Upper lobe of left lung (tissue), 6 donors: ENCODE results near the gene KCNJ10. TPM values are rescaled to one million over a fixed set of nuclear protein-coding genes. Genes with fewer than 3 reads are reported as not detected.

Experiments
- ATAC-seq, 2 donors: fragments of 200-7000 bp; cut with Tn5 transposase; one replicate each; pipeline ENCODE4 v1.9.1; 2022; ENCODE audit warnings: mild to moderate bottlenecking in 2 of 2, moderate library complexity in 2 of 2; ENCODE audit not compliant: low FRiP score in 2 of 2
- DNase-seq, 2 donors: peaks; one replicate each; pipeline ENCODE4 v3.0.0-alpha.2; 2019 to 2020
- H3K27ac ChIP-seq, 4 donors: fragments of 200-600 bp; sonication (generic); one replicate each; pipeline ENCODE4 v1.5.1; 2016 to 2019
- H3K27me3 ChIP-seq, 4 donors: fragments of 200-600 bp; sonication (generic); one replicate each; pipeline ENCODE4 v1.5.1; 2017 to 2019
- H3K36me3 ChIP-seq, 4 donors: fragments of 200-600 bp; sonication (generic); one replicate each; pipeline ENCODE4 v1.5.1; 2016 to 2019
- H3K4me1 ChIP-seq, 4 donors: fragments of 200-600 bp; sonication (generic); one replicate each; pipeline ENCODE4 v1.5.1; 2018 to 2019
- H3K4me3 ChIP-seq, 4 donors: fragments of 200-600 bp; sonication (generic); one replicate each; pipeline ENCODE4 v1.5.1; 2017 to 2019; ENCODE audit warnings: mild to moderate bottlenecking in 2 of 4, moderate library complexity in 1 of 4
- H3K9me3 ChIP-seq, 4 donors: fragments of 200-600 bp; sonication (generic); one replicate each; pipeline ENCODE4 v1.5.1; 2018 to 2019
- EP300 ChIP-seq, 4 donors: sonication (generic); formaldehyde crosslinking; IDR thresholded peaks; one replicate each; pipeline ENCODE4 v1.5.1; 2017; ENCODE audit warnings: antibody characterized with exemption in 4 of 4, control low read depth in 2 of 4
- POLR2A ChIP-seq, 4 donors: fragments of 450-650 bp; IDR thresholded peaks; one replicate each; pipeline ENCODE4 v1.5.1; 2016 to 2017; ENCODE audit warnings: antibody characterized with exemption in 4 of 4, mild to moderate bottlenecking in 2 of 4
- POLR2AphosphoS5 ChIP-seq, 2 donors: sonication (generic); formaldehyde crosslinking; IDR thresholded peaks; one replicate each; pipeline ENCODE4 v1.5.1; 2017; ENCODE audit warnings: antibody characterized with exemption in 2 of 2
- WGBS, 2 donors: methylation state at CpG; one replicate each; pipeline ENCODE4 v1.1.5; 2017 to 2018; 5-methylcytosine and 5-hydroxymethylcytosine counted together
- total RNA-seq, 6 donors: library from RNA; depleted of rRNA in 4 of 6; stranded (reverse); fragments of >200 nt in 4 of 6; gene quantifications; one replicate each; pipeline versions ENCODE4 v1.1.0 to v1.2.1, GENCODE V29; 2016 to 2021
- TF ChIP-seq, protein P1 (sequence below), 6 experiments: fragments of 450-650 bp in 4 of 6; fragments of 200-600 bp in 2 of 6; sonication (generic) in 2 of 6; IDR thresholded peaks; one replicate each; pipeline ENCODE4 v1.5.1; 2016 to 2019; ENCODE audit warnings: antibody characterized with exemption in 6 of 6
- donor health status: DM: no; HTN: no; CAD: no; lungs with moderate emphysema.
- donor health status: DM: no; HTN: yes; CAD: no; lungs with severe emphysema.

KCNJ10 gene
- under 1 TPM in 1 of 6 donors, not detected in 5; 0.11 TPM for total RNA-seq

DNA sequence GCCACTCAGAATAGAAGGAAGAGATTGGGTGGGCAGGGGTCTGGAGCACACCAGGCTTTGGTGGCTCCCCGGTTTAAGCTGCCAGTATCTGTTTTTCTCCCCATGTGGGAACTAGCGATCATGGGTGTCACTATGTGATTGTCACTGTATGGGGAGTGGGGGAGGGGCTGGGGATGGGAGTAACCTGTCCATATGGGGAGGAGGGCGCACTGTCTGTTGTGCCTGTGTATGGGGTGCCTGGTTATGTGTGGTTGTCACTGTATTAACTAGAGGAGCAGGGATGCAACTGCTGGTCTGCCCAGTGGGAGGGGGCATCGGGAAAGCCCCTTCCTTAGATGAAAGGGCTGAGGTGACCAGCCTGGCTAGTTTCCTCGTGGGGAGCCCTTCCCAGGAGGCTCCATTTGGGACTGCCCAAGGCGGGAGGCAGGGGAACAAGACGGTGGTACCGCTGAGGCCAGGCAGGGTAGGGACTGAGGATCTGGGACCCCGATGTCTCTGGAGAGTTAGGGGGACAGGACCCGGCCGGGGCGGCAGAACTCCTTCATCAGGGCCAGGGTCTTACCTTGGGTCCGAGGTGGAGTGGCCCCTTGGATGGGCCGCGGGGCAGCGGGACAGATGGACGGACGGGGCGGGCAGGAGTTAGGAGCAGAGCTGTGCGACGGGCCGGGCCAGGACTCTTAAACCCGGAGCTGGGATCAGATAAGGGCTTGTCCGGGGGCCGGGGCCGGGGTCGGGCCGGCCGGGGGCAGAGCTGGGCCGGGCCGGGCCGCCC is at the start of gene KCNJ10:
Gene KCNJ10 (minus strand): TSS at position 701 of the 772 bp plus-strand sequence. CDS start 27,628 bp downstream, outside the sequence.
- Histone ChIP-seq H3K36me3 (no peaks in the 10 kb centered on the region), H3K4me3 (peak within 1 kb of the TSS; percentile 51 to 60 (median 54)), H3K27ac (peak within 1 kb of the TSS in 1 of 4 donors; percentile 23), H3K27me3 (peaks cover 0 to 11% (median 2%) of the 10 kb centered on the region in 4 donors), H3K9me3 (no peaks in the 10 kb centered on the region), H3K4me1 (peaks cover 11 to 16% (median 13%) of the 10 kb centered on the region in 4 donors)
- no peak for DNase-seq
- WGBS, 2 donors, result 14 to 30% methylated on average over 10 to 28 of the region's 32 CpGs
- ATAC-seq, result peak; percentile 5 to 20
- TF ChIP-seq POLR2A (IDR thresholded peaks at IDR 0.05) (no peak), POLR2AphosphoS5 (IDR thresholded peaks at IDR 0.05) (no peak)
- TF ChIP-seq, protein P1, sequence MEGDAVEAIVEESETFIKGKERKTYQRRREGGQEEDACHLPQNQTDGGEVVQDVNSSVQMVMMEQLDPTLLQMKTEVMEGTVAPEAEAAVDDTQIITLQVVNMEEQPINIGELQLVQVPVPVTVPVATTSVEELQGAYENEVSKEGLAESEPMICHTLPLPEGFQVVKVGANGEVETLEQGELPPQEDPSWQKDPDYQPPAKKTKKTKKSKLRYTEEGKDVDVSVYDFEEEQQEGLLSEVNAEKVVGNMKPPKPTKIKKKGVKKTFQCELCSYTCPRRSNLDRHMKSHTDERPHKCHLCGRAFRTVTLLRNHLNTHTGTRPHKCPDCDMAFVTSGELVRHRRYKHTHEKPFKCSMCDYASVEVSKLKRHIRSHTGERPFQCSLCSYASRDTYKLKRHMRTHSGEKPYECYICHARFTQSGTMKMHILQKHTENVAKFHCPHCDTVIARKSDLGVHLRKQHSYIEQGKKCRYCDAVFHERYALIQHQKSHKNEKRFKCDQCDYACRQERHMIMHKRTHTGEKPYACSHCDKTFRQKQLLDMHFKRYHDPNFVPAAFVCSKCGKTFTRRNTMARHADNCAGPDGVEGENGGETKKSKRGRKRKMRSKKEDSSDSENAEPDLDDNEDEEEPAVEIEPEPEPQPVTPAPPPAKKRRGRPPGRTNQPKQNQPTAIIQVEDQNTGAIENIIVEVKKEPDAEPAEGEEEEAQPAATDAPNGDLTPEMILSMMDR (IDR thresholded peaks at IDR 0.05), result no peak

DNA sequence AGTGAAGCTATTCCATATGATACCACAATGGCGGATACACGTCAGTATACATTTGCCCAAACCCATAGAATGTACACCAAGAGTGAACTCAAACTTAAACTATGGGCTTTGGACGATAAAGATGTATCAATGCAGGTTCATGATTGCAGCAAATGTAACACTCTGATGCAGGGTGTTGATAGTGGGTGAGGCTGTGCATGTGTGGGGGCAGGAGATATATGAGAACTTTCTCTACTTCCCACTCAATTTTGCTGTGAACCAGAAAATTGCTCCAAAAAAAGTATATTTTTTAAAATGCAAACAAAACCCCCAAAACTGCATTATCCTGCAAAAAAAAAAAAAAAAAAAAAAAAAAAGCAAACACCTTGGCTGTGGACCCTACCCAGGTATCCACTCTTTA is 49.0 kb upstream of the KCNJ10 start:
- H3K27me3 ChIP-seq, result no peaks in the 10 kb centered on the region
- DNase-seq (no peak), ATAC-seq (no peak)
- TF ChIP-seq EP300 (IDR thresholded peaks at IDR 0.05) (no peak), POLR2AphosphoS5 (IDR thresholded peaks at IDR 0.05) (no peak), POLR2A (IDR thresholded peaks at IDR 0.05) (no peak)
- TF ChIP-seq, protein P1 (IDR thresholded peaks at IDR 0.05), result no peak
- WGBS, 2 donors, result 57 to 92% methylated on average over 3 of the region's 3 CpGs
- H3K4me1 ChIP-seq, result peaks cover 0 to 11% (median 3%) of the 10 kb centered on the region in 4 donors
- no peaks in the 10 kb centered on the region for H3K9me3 ChIP-seq
- no peak overlapping the region for H3K4me3 ChIP-seq
- no peak overlapping the region for H3K27ac ChIP-seq
- H3K36me3 ChIP-seq, result no peaks in the 10 kb centered on the region

DNA sequence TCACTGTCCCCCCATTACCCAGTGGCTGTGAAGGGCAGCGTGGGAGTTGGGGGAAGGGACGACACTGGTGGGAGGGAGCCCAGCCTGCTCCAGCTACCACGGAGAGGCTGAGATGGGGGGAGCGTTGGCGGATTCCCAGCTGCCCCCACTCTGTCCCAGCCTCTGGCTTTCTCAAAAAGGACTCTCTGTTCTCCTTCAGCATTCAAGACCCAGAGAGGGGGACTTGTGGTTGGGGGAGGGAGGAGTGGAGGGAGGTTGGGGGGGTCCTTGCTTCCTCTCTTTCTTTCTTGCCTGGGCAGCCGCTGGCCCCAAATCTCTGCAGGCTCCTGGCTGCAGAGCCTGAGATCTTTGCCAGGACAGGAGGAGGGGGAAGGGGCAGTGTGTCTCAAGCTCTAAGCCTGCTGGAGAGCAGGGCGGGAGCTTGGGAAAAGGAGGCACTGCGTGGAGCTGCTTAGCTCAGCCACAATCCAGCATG is 47.8 kb upstream of the KCNJ10 start:
- no peaks in the 10 kb centered on the region for H3K36me3 ChIP-seq
- H3K4me3 ChIP-seq, result peak overlapping the region in 1 of 4 donors; percentile 20
- no peak overlapping the region for H3K27ac ChIP-seq
- H3K9me3 ChIP-seq, result no peaks in the 10 kb centered on the region
- H3K27me3 ChIP-seq, result no peaks in the 10 kb centered on the region
- 15 to 32% methylated on average over 4 to 8 of the region's 8 CpGs for WGBS, 2 donors
- peaks cover 0 to 11% (median 3%) of the 10 kb centered on the region in 4 donors for H3K4me1 ChIP-seq
- ATAC-seq (peak; percentile 49 to 52), DNase-seq (peak in 1 of 2 donors; percentile 37)
- TF ChIP-seq POLR2A (IDR thresholded peaks at IDR 0.05) (no peak), POLR2AphosphoS5 (IDR thresholded peaks at IDR 0.05) (no peak), EP300 (IDR thresholded peaks at IDR 0.05) (no peak)
- TF ChIP-seq, protein P1 (IDR thresholded peaks at IDR 0.05), result no peak

- WGBS, 2 donors, result 0 to 5% methylated on average over 1 of the region's 1 CpG
- peaks cover 0 to 11% (median 3%) of the 10 kb centered on the region in 4 donors for H3K4me1 ChIP-seq
- H3K27me3 ChIP-seq, result no peaks in the 10 kb centered on the region
- H3K27ac ChIP-seq, result no peak overlapping the region
- H3K36me3 ChIP-seq, result no peaks in the 10 kb centered on the region
- no peaks in the 10 kb centered on the region for H3K9me3 ChIP-seq
- ATAC-seq (no peak), DNase-seq (no peak)
- H3K4me3 ChIP-seq, result peak overlapping the region in 2 of 4 donors; percentile 14 to 20
- TF ChIP-seq POLR2A (IDR thresholded peaks at IDR 0.05) (no peak), POLR2AphosphoS5 (IDR thresholded peaks at IDR 0.05) (no peak)
Observed at GRCh38 chr1:160117300-160117699, 47.3 kb upstream of the KCNJ10 start.

- ATAC-seq, result no peak
Observed at GRCh38 chr1:160116283-160117147, 46.6 kb upstream of the KCNJ10 start.

More at GRCh38 chr1:160116283-160117147, 46.6 kb upstream of the KCNJ10 start:
- Histone ChIP-seq H3K9me3 (no peaks in the 10 kb centered on the region), H3K4me3 (peak overlapping the region in 3 of 4 donors; percentile 3 to 20 (median 14)), H3K36me3 (no peaks in the 10 kb centered on the region), H3K4me1 (peaks cover 0 to 11% (median 3%) of the 10 kb centered on the region in 4 donors), H3K27ac (peak overlapping the region in 1 of 4 donors; percentile 39), H3K27me3 (no peaks in the 10 kb centered on the region)
- TF ChIP-seq POLR2AphosphoS5 (IDR thresholded peaks at IDR 0.05) (no peak), POLR2A (IDR thresholded peaks at IDR 0.05) (no peak), EP300 (IDR thresholded peaks at IDR 0.05) (no peak)
- TF ChIP-seq, protein P1 (IDR thresholded peaks at IDR 0.05), result no peak
- 55 to 58% methylated on average over 10 to 11 of the region's 12 CpGs for WGBS, 2 donors
- DNase-seq, result no peak
